ENCODE measurements around the gene P2RY8. TPM values are rescaled to one million over a fixed set of nuclear protein-coding genes. Genes with fewer than 3 reads are reported as not detected.

Gene P2RY8
- total RNA-seq, 4 donors from 2014 or later: 0.55 to 6.0 (median 3.0) TPM; not detected in 1

GRCh38 chrX:1442016-1442665, 94.8 kb downstream of the P2RY8 start:
- Histone ChIP-seq H3K27ac (no peak overlapping the region), H3K4me1 (no peaks in the 10 kb centered on the region), H3K9me3 (no peaks in the 10 kb centered on the region), H3K4me3 (no peak overlapping the region), H3K36me3 (peaks cover 0 to 5% (median 0%) of the 10 kb centered on the region in 4 donors), H3K27me3 (no peaks in the 10 kb centered on the region)
- in situ Hi-C loops (cut with MboI; ENCODE audit: low pct_ligation_motif_present in 1 of 4, low pct_unique_long_range_greater_than_20kb in 1 of 4, low sequenced_read_pairs in 3 of 4): no loop called here
- DNase-seq: no peak
- no peak for TF ChIP-seq POLR2AphosphoS5 (IDR thresholded peaks at IDR 0.05)
- TF ChIP-seq, protein P1, sequence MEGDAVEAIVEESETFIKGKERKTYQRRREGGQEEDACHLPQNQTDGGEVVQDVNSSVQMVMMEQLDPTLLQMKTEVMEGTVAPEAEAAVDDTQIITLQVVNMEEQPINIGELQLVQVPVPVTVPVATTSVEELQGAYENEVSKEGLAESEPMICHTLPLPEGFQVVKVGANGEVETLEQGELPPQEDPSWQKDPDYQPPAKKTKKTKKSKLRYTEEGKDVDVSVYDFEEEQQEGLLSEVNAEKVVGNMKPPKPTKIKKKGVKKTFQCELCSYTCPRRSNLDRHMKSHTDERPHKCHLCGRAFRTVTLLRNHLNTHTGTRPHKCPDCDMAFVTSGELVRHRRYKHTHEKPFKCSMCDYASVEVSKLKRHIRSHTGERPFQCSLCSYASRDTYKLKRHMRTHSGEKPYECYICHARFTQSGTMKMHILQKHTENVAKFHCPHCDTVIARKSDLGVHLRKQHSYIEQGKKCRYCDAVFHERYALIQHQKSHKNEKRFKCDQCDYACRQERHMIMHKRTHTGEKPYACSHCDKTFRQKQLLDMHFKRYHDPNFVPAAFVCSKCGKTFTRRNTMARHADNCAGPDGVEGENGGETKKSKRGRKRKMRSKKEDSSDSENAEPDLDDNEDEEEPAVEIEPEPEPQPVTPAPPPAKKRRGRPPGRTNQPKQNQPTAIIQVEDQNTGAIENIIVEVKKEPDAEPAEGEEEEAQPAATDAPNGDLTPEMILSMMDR (IDR thresholded peaks at IDR 0.05): no peak
- TF ChIP-seq POLR2A (IDR thresholded peaks at IDR 0.05): no peak
- TF ChIP-seq EP300 (IDR thresholded peaks at IDR 0.05; ENCODE audit: low read depth): no peak
- 90 to 96% methylated on average over 9 to 18 of the region's 18 CpGs for WGBS, 2 donors (ENCODE audit: low coverage in 1 of 2)
- intact Hi-C loops (cut with DNase I; ENCODE audit: low total_unique reads): loop anchor here (10.0 kb wide), 1 partner anchor 1063 kb away; the partner anchor contains the start of genes DHRSX and ZBED1

DNA sequence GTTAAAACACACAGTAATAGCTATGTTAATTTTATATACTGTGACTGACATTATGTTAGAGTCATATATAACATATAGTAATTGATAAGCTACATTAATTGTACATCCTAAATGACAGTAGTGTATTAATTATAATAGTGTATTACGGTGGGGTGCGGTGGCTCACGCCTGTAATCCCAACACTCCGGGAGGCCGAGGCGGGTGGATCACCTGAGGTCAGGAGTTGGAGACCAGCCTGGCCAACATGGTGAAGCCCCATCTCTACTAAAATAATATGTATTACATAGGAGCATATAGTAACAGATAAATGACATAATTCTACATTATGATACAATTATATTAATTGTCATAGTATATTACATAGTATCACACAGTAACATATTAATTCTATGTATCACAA, 96.5 kb downstream of the P2RY8 start:
- DNase-seq: no peak
- Histone ChIP-seq H3K36me3 (peaks cover 0 to 5% (median 2%) of the 10 kb centered on the region in 4 donors), H3K27me3 (no peaks in the 10 kb centered on the region), H3K27ac (no peak overlapping the region), H3K4me1 (no peaks in the 10 kb centered on the region), H3K9me3 (no peaks in the 10 kb centered on the region), H3K4me3 (no peak overlapping the region)
- 97 to 98% methylated on average over 6 of the region's 6 CpGs for WGBS, 2 donors (ENCODE audit: low coverage in 1 of 2)
- TF ChIP-seq EP300 (IDR thresholded peaks at IDR 0.05; ENCODE audit: low read depth) (no peak), POLR2A (IDR thresholded peaks at IDR 0.05) (no peak), POLR2AphosphoS5 (IDR thresholded peaks at IDR 0.05) (no peak)
- TF ChIP-seq, protein P1 (IDR thresholded peaks at IDR 0.05): no peak
- intact Hi-C loops (cut with DNase I; ENCODE audit: low total_unique reads): loop anchor here (10.0 kb wide), 1 partner anchor 1064 kb away; the partner anchor contains the start of genes DHRSX and ZBED1
- in situ Hi-C loops (cut with MboI; ENCODE audit: low pct_ligation_motif_present in 1 of 4, low pct_unique_long_range_greater_than_20kb in 1 of 4, low sequenced_read_pairs in 3 of 4): no loop called here

- no peaks in the 10 kb centered on the region for H3K4me1 ChIP-seq
- no peaks in the 10 kb centered on the region for H3K27me3 ChIP-seq
- in situ Hi-C loops (cut with MboI; ENCODE audit: low pct_ligation_motif_present in 1 of 4, low pct_unique_long_range_greater_than_20kb in 1 of 4, low sequenced_read_pairs in 3 of 4): no loop called here
- TF ChIP-seq, protein P1 (IDR thresholded peaks at IDR 0.05): no peak
- TF ChIP-seq POLR2A (IDR thresholded peaks at IDR 0.05): no peak
- TF ChIP-seq EP300 (IDR thresholded peaks at IDR 0.05; ENCODE audit: low read depth): no peak
- no peak for TF ChIP-seq POLR2AphosphoS5 (IDR thresholded peaks at IDR 0.05)
- no peak overlapping the region for H3K4me3 ChIP-seq
- 99% methylated on average over 20 of the region's 20 CpGs; no CpG with 5 or more reads in 1 of the 2 donors for WGBS, 2 donors (ENCODE audit: low coverage in 1 of 2)
- H3K27ac ChIP-seq: no peak overlapping the region
- no peak for DNase-seq
- no peaks in the 10 kb centered on the region for H3K9me3 ChIP-seq
- H3K36me3 ChIP-seq: peaks cover 0 to 4% (median 0%) of the 10 kb centered on the region in 4 donors
- intact Hi-C loops (cut with DNase I; ENCODE audit: low total_unique reads): no loop called here
These were observed 101.6 kb downstream of the P2RY8 start for GRCh38 chrX:1435241-1435895.

DNA sequence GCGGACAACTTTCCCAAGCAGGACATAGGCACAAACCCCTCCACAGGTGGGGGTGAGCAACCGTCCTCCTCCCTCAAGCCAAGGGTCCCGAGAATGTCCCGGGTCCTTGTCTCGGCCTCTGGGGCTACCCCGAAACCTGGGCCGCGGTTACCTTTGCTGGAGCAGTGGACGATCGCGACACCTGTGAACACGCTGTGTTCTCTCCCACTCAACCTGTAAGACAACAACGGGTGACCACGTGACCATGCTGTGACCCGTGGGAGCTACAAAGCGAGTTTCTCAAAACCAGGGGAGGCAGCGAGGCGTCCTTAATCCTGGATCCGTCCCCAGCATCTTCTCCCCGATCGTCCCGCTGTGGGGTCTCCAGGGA, 102.1 kb downstream of the P2RY8 start:
- Histone ChIP-seq H3K4me3 (no peak overlapping the region), H3K9me3 (no peaks in the 10 kb centered on the region), H3K36me3 (peaks cover 0 to 4% (median 0%) of the 10 kb centered on the region in 4 donors), H3K27ac (no peak overlapping the region), H3K27me3 (no peaks in the 10 kb centered on the region), H3K4me1 (no peaks in the 10 kb centered on the region)
- WGBS, 2 donors (ENCODE audit: low coverage in 1 of 2): 93 to 96% methylated on average over 3 to 22 of the region's 22 CpGs
- no peak for TF ChIP-seq POLR2AphosphoS5 (IDR thresholded peaks at IDR 0.05)
- in situ Hi-C loops (cut with MboI; ENCODE audit: low pct_ligation_motif_present in 1 of 4, low pct_unique_long_range_greater_than_20kb in 1 of 4, low sequenced_read_pairs in 3 of 4) (no loop called here), intact Hi-C loops (cut with DNase I; ENCODE audit: low total_unique reads) (no loop called here)
- DNase-seq: no peak
